Sigmoid colon (tissue), 7 donors: ENCODE results near the gene TCF12. TPM values are rescaled to one million over a fixed set of nuclear protein-coding genes. Genes with fewer than 3 reads are reported as not detected.
"Not testable (repeated sequence)": the region's sequence is repeated elsewhere in the genome, so short reads cannot be mapped to it uniquely, and the experiment has no call there.

Experiments used
- DNase-seq: peaks from one replicate; pipeline ENCODE4 v3.0.0-alpha.2; 2019
- H3K27ac ChIP-seq, 4 donors: fragments of 200-600 bp; sonication (generic); one replicate each; pipeline ENCODE4 v1.5.1; 2016 to 2019; ENCODE audit warnings: mild to moderate bottlenecking in 1 of 4
- H3K27me3 ChIP-seq, 3 donors: fragments of 200-600 bp; sonication (generic); one replicate each; pipeline ENCODE4 v1.5.1; 2019; ENCODE audit warnings: mild to moderate bottlenecking in 1 of 3
- H3K36me3 ChIP-seq, 4 donors: fragments of 200-600 bp; sonication (generic); one replicate each; pipeline ENCODE4 v1.5.1; 2016 to 2019
- H3K4me1 ChIP-seq, 4 donors: fragments of 200-600 bp; sonication (generic); one replicate each; pipeline ENCODE4 v1.5.1; 2017 to 2019
- H3K4me3 ChIP-seq, 4 donors: fragments of 200-600 bp; sonication (generic); one replicate each; pipeline ENCODE4 v1.5.1; 2017 to 2019; ENCODE audit warnings: mild to moderate bottlenecking in 2 of 4, moderate library complexity in 1 of 4
- H3K9me3 ChIP-seq, 4 donors: fragments of 200-600 bp in 3 of 4; sonication (generic) in 3 of 4; one replicate each; pipeline versions ENCODE4 v1.5.1 to v1.6.1; 2013 to 2019
- EP300 ChIP-seq, 4 donors: sonication (generic); formaldehyde crosslinking; IDR thresholded peaks; one replicate each; pipeline ENCODE4 v1.6.1; 2017; ENCODE audit warnings: antibody characterized with exemption in 4 of 4
- POLR2A ChIP-seq, 2 donors: fragments of 450-650 bp; IDR thresholded peaks; one replicate each; pipeline ENCODE4 v1.6.1; 2016; ENCODE audit warnings: antibody characterized with exemption in 2 of 2, mild to moderate bottlenecking in 2 of 2, moderate library complexity in 2 of 2
- POLR2AphosphoS5 ChIP-seq, 4 donors: sonication (generic); formaldehyde crosslinking; IDR thresholded peaks; one replicate each; pipeline ENCODE4 v1.6.1; 2017; ENCODE audit warnings: antibody characterized with exemption in 4 of 4
- WGBS, 2 donors: extraction: QIAGEN DNeasy Blood & Tissue Kit; methylation state at CpG; one replicate each; pipeline ENCODE4 v1.1.7; 2013; 5-methylcytosine and 5-hydroxymethylcytosine counted together
- intact Hi-C: fragments of 100-400 bp; cut with DNase I; formaldehyde crosslinking; loops from one replicate; pipeline ENCODE4 v1.15.1; 2023
- polyA plus RNA-seq, 3 donors: library from polyadenylated mRNA; stranded (reverse); fragments of 200-250 nt; gene quantifications; one replicate each; pipeline ENCODE4 v1.2.3, GENCODE V29; 2013
- total RNA-seq, 4 donors: library from RNA; depleted of rRNA; stranded (reverse); fragments of >200 nt; gene quantifications; one replicate each; pipeline ENCODE4 v1.1.0, GENCODE V29; 2016
- TF ChIP-seq, protein P1 (sequence below), 4 experiments: fragments of 450-650 bp in 3 of 4; fragments of 200-600 bp in 1 of 4; IDR thresholded peaks; one replicate each; pipeline ENCODE4 v1.5.1; 2016 to 2019; ENCODE audit warnings: antibody characterized with exemption in 4 of 4, mild to moderate bottlenecking in 3 of 4, moderate library complexity in 2 of 4
- donor health status: healthy with polysubstance abuse.
- donor health status: Bipolar disorder and iron deficiency.
- donor health status: healthy.

Gene TCF12
- total and polyA plus RNA-seq, 7 donors = 13.2 to 147 (median 77.8) TPM

DNA sequence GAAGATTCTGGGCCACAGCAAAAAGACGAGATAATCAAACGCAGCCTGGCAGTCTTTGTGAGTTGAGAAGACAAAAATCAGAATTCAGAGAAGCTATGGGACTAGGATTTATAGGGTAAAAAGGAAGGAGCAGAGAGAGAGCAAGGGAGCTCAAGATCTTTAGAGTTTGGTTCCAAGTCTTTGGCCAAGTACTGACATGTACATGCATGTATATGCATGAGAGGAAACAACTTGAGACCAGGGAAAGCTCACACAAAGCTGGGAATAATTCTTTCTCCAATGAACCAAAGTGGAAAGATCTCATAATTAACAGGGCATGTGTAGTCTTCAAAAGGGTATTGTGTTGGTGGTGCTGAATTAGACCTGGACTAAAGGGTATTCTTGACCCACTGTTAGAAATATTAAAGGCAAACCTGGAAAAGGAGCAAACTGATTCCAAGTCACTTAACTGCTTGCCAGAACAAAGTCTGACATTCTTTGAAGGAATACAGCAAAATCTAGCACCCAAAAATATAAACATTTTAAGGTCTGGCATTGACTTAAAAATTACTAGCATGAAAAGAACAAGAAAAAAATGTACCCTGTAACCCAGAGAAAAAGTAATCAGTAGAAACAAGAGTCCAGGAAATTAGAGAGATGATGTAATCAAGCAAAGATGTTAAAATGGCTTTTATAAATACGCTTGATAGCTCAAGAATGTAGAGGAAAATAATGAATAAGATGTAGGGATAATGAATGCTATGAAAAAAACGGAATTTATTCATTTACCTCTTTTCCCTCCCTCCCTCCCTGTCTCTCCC, 231.8 kb downstream of the TCF12 start:
- DNase-seq = no peak
- Histone ChIP-seq H3K36me3 (no peaks in the 10 kb centered on the region), H3K27ac (peak overlapping the region in 1 of 4 donors; percentile 58), H3K27me3 (no peaks in the 10 kb centered on the region), H3K4me1 (peaks cover 0 to 47% (median 40%) of the 10 kb centered on the region in 4 donors), H3K4me3 (no peak overlapping the region), H3K9me3 (no peaks in the 10 kb centered on the region)
- TF ChIP-seq EP300 (IDR thresholded peaks at IDR 0.05) (no peak), POLR2A (IDR thresholded peaks at IDR 0.05) (no peak), POLR2AphosphoS5 (IDR thresholded peaks at IDR 0.05) (no peak)
- TF ChIP-seq, protein P1, sequence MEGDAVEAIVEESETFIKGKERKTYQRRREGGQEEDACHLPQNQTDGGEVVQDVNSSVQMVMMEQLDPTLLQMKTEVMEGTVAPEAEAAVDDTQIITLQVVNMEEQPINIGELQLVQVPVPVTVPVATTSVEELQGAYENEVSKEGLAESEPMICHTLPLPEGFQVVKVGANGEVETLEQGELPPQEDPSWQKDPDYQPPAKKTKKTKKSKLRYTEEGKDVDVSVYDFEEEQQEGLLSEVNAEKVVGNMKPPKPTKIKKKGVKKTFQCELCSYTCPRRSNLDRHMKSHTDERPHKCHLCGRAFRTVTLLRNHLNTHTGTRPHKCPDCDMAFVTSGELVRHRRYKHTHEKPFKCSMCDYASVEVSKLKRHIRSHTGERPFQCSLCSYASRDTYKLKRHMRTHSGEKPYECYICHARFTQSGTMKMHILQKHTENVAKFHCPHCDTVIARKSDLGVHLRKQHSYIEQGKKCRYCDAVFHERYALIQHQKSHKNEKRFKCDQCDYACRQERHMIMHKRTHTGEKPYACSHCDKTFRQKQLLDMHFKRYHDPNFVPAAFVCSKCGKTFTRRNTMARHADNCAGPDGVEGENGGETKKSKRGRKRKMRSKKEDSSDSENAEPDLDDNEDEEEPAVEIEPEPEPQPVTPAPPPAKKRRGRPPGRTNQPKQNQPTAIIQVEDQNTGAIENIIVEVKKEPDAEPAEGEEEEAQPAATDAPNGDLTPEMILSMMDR (IDR thresholded peaks at IDR 0.05) = no peak
- WGBS, 2 donors = 94% methylated on average over 4 of the region's 4 CpGs
- intact Hi-C loops = no loop called here

DNA sequence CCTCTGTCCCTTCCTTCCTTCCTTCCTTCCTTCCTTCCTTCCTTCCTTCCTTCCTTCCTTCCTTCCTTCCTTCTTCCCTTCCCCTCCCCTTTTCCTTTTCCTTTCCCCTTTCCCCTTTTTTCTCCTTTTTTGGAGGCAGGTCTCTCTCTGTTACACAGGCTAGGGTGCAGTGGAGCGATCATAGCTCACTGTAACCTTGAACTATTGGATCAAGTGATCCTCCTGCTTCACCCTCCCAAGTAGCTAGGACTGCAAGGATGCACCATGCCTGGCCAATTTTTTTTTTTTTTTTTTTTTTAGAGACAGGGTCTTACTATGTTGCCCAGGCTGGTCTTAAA, 232.4 kb downstream of the TCF12 start:
- intact Hi-C loops, H3K36me3 ChIP-seq, DNase-seq, H3K9me3 ChIP-seq, H3K27me3 ChIP-seq, H3K4me3 ChIP-seq: not testable (repeated sequence)
- WGBS, 2 donors = 97 to 98% methylated on average over 1 of the region's 1 CpG
- H3K4me1 ChIP-seq = peaks cover 0 to 52% (median 46%) of the 10 kb centered on the region in 4 donors
- peak overlapping the region in 1 of 4 donors; percentile 58 for H3K27ac ChIP-seq

DNA sequence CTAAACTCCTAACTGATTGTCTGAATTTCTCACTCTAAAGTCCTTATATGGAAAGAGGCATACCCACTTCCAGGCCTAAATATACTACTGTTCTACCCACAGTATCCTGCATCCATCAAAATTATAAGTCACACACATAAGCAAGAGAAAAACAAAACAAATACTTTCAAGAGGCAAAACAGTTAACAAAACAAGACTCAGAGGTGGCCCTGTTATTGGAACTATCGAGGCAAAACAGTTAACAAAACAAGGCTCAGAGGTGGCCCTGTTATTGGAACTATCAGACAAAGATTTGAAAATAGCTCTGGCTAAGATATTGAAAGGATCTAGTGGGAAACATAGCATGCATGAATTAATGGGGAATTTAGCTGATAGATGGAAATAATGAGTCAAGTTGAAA, 233.7 kb downstream of the TCF12 start:
- WGBS, 2 donors = 94 to 97% methylated on average over 1 of the region's 1 CpG
- Histone ChIP-seq H3K4me3 (no peak overlapping the region), H3K4me1 (peaks cover 0 to 57% (median 46%) of the 10 kb centered on the region in 4 donors), H3K27me3 (no peaks in the 10 kb centered on the region), H3K9me3 (no peaks in the 10 kb centered on the region), H3K36me3 (no peaks in the 10 kb centered on the region), H3K27ac (no peak overlapping the region)
- DNase-seq = no peak
- TF ChIP-seq POLR2AphosphoS5 (IDR thresholded peaks at IDR 0.05) (no peak), POLR2A (IDR thresholded peaks at IDR 0.05) (no peak), EP300 (IDR thresholded peaks at IDR 0.05) (no peak)
- TF ChIP-seq, protein P1 (IDR thresholded peaks at IDR 0.05) = no peak
- intact Hi-C loops = no loop called here

DNA sequence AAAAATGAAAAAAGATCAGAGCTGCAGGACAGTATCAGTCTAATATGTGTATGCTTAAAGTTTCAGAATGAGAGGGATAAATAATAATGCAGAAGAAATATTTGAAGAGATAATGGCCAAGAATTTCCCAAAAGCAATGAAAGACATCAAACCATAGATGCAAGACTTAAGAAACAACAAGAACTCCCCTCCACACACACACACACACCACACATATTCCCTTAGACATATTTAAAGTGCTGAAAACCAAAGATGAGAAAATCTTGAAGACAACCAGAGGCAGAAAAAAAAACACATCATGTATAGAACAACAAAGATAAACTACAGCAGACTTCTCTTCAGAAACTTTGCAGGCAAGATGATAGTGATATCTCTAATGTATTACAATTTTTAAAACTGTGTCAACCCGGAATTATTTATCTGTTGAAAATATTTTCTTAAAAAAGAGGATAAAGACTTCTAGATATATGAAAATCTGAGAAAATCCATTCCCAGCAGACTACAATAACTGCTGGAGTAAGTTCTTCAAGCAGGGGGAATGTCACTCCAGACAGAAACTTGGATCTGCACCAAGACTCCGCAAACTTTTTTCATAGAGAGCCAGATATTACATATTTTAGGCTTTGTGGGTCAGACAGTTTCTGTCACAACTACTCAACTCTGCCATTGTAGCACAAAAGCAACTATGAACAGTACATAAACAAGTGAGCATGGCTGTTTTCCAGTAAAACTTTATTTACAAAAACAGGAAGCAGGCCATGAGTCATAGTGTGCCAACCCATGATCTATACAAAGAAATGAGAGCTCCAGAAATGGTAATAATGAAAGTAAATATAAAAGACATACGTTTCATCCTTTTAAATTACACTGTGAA, 234.5 kb downstream of the TCF12 start:
- H3K27ac ChIP-seq = no peak overlapping the region
- WGBS, 2 donors = 69 to 71% methylated on average over 3 of the region's 3 CpGs
- no peaks in the 10 kb centered on the region for H3K9me3 ChIP-seq
- intact Hi-C loops = no loop called here
- H3K4me1 ChIP-seq = peaks cover 0 to 53% (median 42%) of the 10 kb centered on the region in 4 donors
- no peak overlapping the region for H3K4me3 ChIP-seq
- TF ChIP-seq POLR2AphosphoS5 (IDR thresholded peaks at IDR 0.05) = peak in 1 of 4 donors; percentile 12
- TF ChIP-seq EP300 (IDR thresholded peaks at IDR 0.05) = no peak
- DNase-seq = no peak
- H3K36me3 ChIP-seq = no peaks in the 10 kb centered on the region
- H3K27me3 ChIP-seq = no peaks in the 10 kb centered on the region

DNA sequence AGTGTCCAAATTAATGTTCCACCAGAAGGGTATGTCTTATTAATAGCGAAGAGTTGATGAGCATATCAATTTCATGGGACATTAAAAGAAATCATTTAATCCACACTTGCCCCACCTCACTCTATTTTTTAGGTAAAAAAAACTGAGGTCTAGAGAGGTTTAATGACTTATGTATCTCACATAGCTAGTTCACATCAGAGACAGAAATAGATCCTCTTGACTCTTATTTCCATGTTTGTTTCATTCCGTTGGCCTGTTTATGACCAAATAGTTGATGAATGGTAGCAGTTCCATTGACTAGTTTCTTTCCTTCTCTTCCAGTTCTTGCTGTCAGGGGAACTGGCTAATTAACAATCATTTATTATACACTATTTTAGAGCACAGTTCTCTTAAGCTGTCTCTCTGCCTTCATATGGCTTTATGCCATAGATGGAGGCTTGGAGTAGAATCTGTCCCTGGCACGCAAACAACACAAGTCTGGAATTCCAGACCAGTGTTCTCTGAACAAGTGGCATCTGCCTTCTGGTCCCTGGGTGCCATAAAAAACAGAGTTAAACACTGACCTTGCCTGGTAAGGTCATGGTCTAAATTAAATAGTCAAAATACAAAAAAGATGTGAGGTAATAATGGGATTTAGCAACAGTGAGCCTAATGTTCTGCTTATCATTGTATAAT, 237.9 kb downstream of the TCF12 start:
- H3K27ac ChIP-seq = peak overlapping the region in 3 of 4 donors; percentile 6 to 51 (median 27)
- intact Hi-C loops = no loop called here
- H3K36me3 ChIP-seq = no peaks in the 10 kb centered on the region
- 57 to 74% methylated on average over 3 of the region's 3 CpGs for WGBS, 2 donors
- peak in 1 of 4 donors; percentile 8 for TF ChIP-seq POLR2AphosphoS5 (IDR thresholded peaks at IDR 0.05)
- TF ChIP-seq, protein P1 (IDR thresholded peaks at IDR 0.05) = no peak
- H3K9me3 ChIP-seq = no peaks in the 10 kb centered on the region
- H3K4me1 ChIP-seq = peaks cover 0 to 43% (median 34%) of the 10 kb centered on the region in 4 donors
- DNase-seq = no peak
- H3K27me3 ChIP-seq = no peaks in the 10 kb centered on the region
- H3K4me3 ChIP-seq = no peak overlapping the region
